ENCODE results near the gene CYB561. TPM values are rescaled to one million over a fixed set of nuclear protein-coding genes. Genes with fewer than 3 reads are reported as not detected.

CYB561 gene
- total RNA-seq, 2 donors from 2014 or later = 24.4 to 27.5 TPM

GRCh38 chr17:63412234-63412633, 33.9 kb downstream of the CYB561 start:
- H3K9me3 Mint-ChIP-seq = no peaks in the 10 kb centered on the region
- H3K9ac ChIP-seq (ENCODE audit: extremely low read depth, low read length, poor library complexity, severe bottlenecking) = no peak overlapping the region
- H3K4me1 ChIP-seq (ENCODE audit: control insufficient read depth, insufficient read depth, low read length) = no peaks in the 10 kb centered on the region
- H3K36me3 ChIP-seq (ENCODE audit: control insufficient read depth, insufficient read depth, low read length) = no peaks in the 10 kb centered on the region
- no peak overlapping the region for H3K4me3 Mint-ChIP-seq
- DNase-seq = no peak
- TF ChIP-seq CTCF (conservative IDR thresholded peaks at IDR 0.05) = no peak
- H3K4me3 ChIP-seq (ENCODE audit: low read length) = no peak overlapping the region
- H3K9me3 ChIP-seq (ENCODE audit: control insufficient read depth, low read length) = no peaks in the 10 kb centered on the region
- peaks cover 4% of the 10 kb centered on the region for H3K36me3 Mint-ChIP-seq (ENCODE audit: low read depth)
- H3K27me3 ChIP-seq (ENCODE audit: control insufficient read depth, insufficient read depth, low read length, poor library complexity, severe bottlenecking) = no peaks in the 10 kb centered on the region
- 90 to 92% methylated on average over 6 of the region's 6 CpGs for WGBS, 2 experiments (ENCODE audit: insufficient coverage in 1 of 2, insufficient read length in 1 of 2)
- no peak overlapping the region for H3K27ac ChIP-seq (ENCODE audit: low read depth, low read length)
- no peak overlapping the region for H3K27ac Mint-ChIP-seq
- H3K27me3 Mint-ChIP-seq (ENCODE audit: insufficient read depth) = no peaks in the 10 kb centered on the region
- H3K4me1 Mint-ChIP-seq = no peaks in the 10 kb centered on the region

- DNase-seq = no peak
- TF ChIP-seq CTCF (conservative IDR thresholded peaks at IDR 0.05) = no peak
- no peaks in the 10 kb centered on the region for H3K9me3 ChIP-seq (ENCODE audit: control insufficient read depth, low read length)
- H3K36me3 ChIP-seq (ENCODE audit: control insufficient read depth, insufficient read depth, low read length) = no peaks in the 10 kb centered on the region
- no peak overlapping the region for H3K27ac ChIP-seq (ENCODE audit: low read depth, low read length)
- Mint-ChIP-seq H3K9me3 (no peaks in the 10 kb centered on the region), H3K36me3 (ENCODE audit: low read depth) (peaks cover 2% of the 10 kb centered on the region), H3K4me3 (no peak overlapping the region), H3K27ac (no peak overlapping the region), H3K4me1 (no peaks in the 10 kb centered on the region), H3K27me3 (ENCODE audit: insufficient read depth) (no peaks in the 10 kb centered on the region)
- H3K9ac ChIP-seq (ENCODE audit: extremely low read depth, low read length, poor library complexity, severe bottlenecking) = no peak overlapping the region
- H3K4me3 ChIP-seq (ENCODE audit: low read length) = no peak overlapping the region
- WGBS, 2 experiments (ENCODE audit: insufficient coverage in 1 of 2, insufficient read length in 1 of 2) = 94 to 97% methylated on average over 7 of the region's 7 CpGs
- H3K27me3 ChIP-seq (ENCODE audit: control insufficient read depth, insufficient read depth, low read length, poor library complexity, severe bottlenecking) = no peaks in the 10 kb centered on the region
- H3K4me1 ChIP-seq (ENCODE audit: control insufficient read depth, insufficient read depth, low read length) = no peaks in the 10 kb centered on the region
Measured at GRCh38 chr17:63407741-63408330, 38.3 kb downstream of the CYB561 start.

- Mint-ChIP-seq H3K27ac (no peak overlapping the region), H3K4me1 (no peaks in the 10 kb centered on the region), H3K27me3 (ENCODE audit: insufficient read depth) (no peaks in the 10 kb centered on the region), H3K4me3 (no peak overlapping the region), H3K36me3 (ENCODE audit: low read depth) (peaks cover 2% of the 10 kb centered on the region), H3K9me3 (no peaks in the 10 kb centered on the region)
- Histone ChIP-seq H3K4me1 (ENCODE audit: control insufficient read depth, insufficient read depth, low read length) (no peaks in the 10 kb centered on the region), H3K9me3 (ENCODE audit: control insufficient read depth, low read length) (no peaks in the 10 kb centered on the region), H3K27ac (ENCODE audit: low read depth, low read length) (no peak overlapping the region), H3K36me3 (ENCODE audit: control insufficient read depth, insufficient read depth, low read length) (no peaks in the 10 kb centered on the region), H3K4me3 (ENCODE audit: low read length) (no peak overlapping the region), H3K9ac (ENCODE audit: extremely low read depth, low read length, poor library complexity, severe bottlenecking) (no peak overlapping the region), H3K27me3 (ENCODE audit: control insufficient read depth, insufficient read depth, low read length, poor library complexity, severe bottlenecking) (no peaks in the 10 kb centered on the region)
- WGBS, 2 experiments (ENCODE audit: insufficient coverage in 1 of 2, insufficient read length in 1 of 2) = 52 to 75% methylated on average over 1 to 4 of the region's 4 CpGs
- TF ChIP-seq CTCF (conservative IDR thresholded peaks at IDR 0.05) = peak; percentile 91
- DNase-seq = peak; percentile 94
Measured at GRCh38 chr17:63406689-63407330, 39.3 kb downstream of the CYB561 start.
